Raji (cell line): ENCODE measurements around the gene LAGE3.

ENCODE experiments used
- POLR2A ChIP-seq: IDR thresholded peaks from 2 replicates; pipeline ENCODE4 v1.6.1; 2011; ENCODE audit warnings: low read depth, low read length, control low read depth; ENCODE audit not compliant: insufficient read depth

LAGE3 gene

DNA sequence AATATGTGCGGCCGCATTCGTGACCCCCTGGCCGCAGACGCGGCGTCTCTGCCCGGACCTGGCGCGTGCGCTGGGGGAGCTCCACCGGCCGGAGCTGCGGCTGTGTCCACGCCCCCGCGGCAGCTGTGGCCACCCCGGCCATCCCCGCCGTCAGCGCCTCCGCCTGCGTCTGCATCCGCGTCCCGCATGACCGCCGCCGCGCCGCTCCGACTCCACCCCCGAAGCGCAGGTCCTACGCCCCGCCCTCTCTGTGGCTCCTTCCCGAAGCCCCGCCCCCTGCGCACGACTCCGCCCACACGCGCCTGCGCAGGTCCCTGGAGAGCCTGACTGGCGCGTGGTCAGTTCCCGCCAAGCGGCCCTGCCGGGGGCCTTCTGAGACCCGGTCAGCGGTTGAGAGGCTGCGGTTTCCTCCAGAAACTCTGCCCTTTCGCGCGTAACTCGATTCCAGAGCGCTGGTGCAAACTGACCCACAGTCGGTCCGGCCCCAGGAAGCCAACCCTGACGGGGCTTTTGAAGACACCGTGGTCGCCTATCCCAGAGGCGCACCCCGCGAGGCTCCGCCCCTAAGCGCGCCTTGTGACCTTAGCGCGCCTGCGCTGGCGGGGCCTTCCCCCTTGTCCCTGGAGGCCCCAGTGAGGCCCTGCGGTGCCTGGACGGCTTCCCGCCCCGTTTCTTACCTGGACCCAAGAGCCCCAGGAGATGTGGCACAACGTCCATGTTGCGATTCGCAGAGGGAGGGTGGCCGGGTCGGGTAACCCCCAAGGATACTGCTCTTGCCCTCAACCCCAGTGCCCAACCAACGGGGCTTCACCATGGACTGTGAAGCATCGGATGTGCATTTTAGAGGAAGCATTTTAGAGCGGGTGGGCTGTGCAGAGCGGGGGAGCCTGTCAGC, at the start of gene LAGE3:
Gene LAGE3 (minus strand): TSS at position 554 of the 895 bp plus-strand sequence. CDS start 366 bp downstream, at position 188.
- peak; percentile 65 for TF ChIP-seq POLR2A

- 0 out of 2 replicates have a peak, but pooled peaks have one; percentile 29 for TF ChIP-seq POLR2A
Measured at GRCh38 chrX:154526901-154527675, 48.0 kb upstream of the LAGE3 start.

GRCh38 chrX:154525606-154526490, 46.8 kb upstream of the LAGE3 start:
- TF ChIP-seq POLR2A: no peak

GRCh38 chrX:154519389-154519788, 40.3 kb upstream of the LAGE3 start:
- no peak for TF ChIP-seq POLR2A

- TF ChIP-seq POLR2A: no peak
Measured at GRCh38 chrX:154517101-154517781, 38.2 kb upstream of the LAGE3 start.

DNA sequence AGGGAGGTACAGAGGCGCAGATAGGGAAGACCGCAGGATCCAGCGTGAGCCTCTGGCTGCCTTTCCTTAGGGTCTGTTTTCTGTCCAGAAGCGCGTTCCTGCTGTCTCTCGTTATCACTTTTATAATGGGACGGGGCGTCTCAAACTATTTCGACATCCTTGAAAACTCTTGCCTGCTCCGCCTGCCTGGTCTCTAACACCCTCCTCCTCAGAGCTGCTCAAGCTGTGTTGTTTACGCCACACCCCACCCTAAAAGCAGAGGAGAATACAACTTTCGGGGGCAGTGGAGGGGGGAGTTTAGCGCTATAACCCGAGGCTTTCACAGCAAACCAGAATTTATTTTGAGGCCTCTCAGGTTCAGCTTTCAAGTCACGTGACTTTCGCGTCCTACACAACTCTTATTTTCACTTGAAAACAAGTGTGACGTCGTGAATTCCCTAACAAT, 37.6 kb upstream of the LAGE3 start:
- TF ChIP-seq POLR2A: no peak

DNA sequence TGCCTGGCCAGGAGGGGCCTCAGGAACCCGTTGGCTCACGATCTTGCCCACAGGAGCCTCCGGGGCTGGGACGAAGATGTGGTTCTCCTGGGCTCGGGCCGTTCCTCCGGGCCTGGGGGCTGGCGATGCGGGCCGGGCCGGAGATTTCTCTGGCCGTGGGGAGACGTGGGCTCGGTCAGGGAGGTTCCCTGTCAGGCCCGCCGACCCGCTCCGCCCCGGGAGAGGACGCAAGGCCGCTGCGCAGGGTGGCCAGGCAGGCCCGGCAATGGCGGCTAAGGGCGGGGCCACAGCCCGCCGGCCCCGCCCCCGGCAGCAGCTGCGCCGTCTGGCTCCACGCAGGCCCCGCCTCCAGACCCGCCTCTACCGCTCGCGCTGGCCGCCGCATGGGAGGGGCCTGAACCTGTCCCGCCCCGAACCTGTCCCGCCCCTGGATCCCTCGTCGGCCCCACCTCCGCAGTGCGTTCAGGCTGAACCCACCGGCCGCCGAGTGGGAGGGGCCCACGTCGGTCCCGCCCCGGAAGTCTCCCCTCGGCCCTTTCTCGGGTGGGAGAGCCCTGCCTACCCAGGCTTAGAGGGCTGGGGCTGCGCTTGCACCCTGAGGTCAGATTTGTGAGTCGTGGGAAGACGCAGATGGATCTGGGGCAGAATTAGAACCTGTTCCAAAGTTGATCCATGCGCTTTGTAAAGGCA, 37.0 kb upstream of the LAGE3 start, which contains the start of gene FAM3A:
Gene FAM3A (minus strand): TSS at position 267 of the 690 bp plus-strand sequence. CDS start 460 bp downstream, outside the sequence.
- TF ChIP-seq POLR2A: peak; percentile 79

DNA sequence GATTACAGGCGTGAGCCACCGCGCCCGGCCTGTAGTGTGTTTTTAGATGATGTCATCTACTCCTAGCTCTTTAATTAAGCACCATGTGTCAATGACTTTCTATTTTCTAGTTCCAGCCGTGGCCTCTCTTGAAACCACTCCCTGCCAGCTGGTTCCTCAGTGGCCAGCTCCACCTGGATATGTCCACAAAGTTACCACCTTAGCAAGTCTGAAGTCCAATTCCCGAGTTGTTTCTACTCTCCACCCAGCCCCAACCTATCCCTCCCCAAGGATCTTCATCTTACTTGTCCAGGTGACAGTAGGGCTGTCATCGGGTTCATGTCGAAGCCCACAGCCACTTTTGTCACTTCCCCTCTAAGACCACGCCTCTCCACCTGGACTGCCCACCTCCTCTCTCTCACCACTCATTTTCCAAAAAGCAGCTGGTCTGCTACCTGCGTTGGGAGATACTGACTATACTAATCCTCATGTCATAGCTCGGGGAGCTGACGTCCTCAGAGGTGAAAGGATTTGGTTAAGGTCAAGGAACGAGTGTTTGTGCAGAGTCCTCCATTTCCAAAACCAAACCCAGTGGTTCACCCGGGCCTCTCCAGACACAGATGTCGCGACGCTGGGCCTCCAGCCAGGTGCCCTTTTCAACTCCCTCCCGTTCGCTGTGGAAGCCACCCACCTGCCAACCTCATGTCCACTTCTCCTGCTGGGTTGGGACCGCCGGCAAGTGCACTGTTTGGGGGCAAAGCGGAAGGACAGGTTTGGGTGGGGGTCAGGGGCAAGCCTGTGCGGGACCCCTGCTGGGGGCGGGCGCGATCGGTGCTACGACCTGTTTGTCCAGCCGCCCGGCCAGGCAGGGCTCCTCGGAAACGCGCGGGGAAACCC, 36.2 kb upstream of the LAGE3 start:
- no peak for TF ChIP-seq POLR2A

DNA sequence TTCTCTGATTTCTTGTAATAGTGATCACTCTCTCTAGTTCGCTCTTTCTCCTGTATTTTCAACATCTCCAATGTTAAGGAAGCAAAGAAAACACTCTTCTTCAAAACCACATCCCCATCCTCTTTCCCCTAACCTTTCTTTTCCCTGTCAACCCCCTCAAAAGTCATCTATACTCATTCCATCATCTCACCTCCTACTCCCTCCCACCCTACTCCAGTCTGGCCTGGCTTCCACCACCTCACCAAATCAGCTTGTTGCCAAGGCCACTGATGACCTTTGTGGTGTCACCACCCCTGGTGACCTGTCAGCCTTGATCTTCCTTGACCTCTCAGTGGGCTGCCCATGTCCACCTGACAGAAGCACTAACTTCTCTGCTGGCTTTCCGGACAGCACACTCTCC, 34.6 kb upstream of the LAGE3 start:
- no peak for TF ChIP-seq POLR2A

- TF ChIP-seq POLR2A: no peak
Measured at GRCh38 chrX:154512879-154513553, 33.9 kb upstream of the LAGE3 start.

DNA sequence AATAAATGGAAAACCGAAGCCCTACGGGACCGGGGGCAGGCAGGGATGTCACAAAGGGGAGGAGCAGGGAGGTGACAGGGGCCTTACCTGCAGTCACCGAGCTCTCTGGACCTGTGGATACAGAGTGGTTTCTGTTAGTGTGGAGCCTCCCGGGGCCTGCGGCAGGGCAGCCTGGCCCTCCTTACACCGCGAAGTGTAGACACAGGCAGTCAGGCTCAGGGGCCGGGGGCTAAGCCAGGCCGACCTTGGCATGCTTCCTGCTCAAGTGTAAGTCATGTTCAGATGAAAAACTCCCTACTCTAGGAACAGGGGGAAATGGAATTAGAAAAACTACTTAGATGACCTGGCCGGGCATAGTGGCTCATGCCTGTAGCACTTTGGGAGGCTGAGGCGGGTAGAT, 32.7 kb upstream of the LAGE3 start:
- no peak for TF ChIP-seq POLR2A

- TF ChIP-seq POLR2A: no peak
Measured at GRCh38 chrX:154509455-154509854, 30.4 kb upstream of the LAGE3 start.
